DND-41 (cell line): ENCODE data around the gene OR51S1.

Experiments used
- ATAC-seq: fragments of 200-7000 bp; cut with Tn5 transposase; 3 replicates; pipeline ENCODE4 v1.9.1; 2021; ENCODE audit warnings: low read depth; ENCODE audit not compliant: insufficient read depth
- DNase-seq: peaks from one replicate; pipeline ENCODE4 v3.0.0-alpha.2; 2020
- H2AFZ ChIP-seq: 2 replicates; pipeline ENCODE4 v1.6.0; 2012; ENCODE audit warnings: low read depth, low read length
- H3K27ac ChIP-seq: 2 replicates; pipeline ENCODE4 v1.5.1; 2012; ENCODE audit warnings: low read length, inconsistent platforms
- H3K27me3 ChIP-seq: fragments of 200-600 bp; sonication (generic); 2 replicates; pipeline ENCODE4 v1.6.0; 2012; ENCODE audit warnings: low read length, mild to moderate bottlenecking, inconsistent platforms; ENCODE audit not compliant: insufficient read depth, poor library complexity
- H3K36me3 ChIP-seq: 2 replicates; pipeline ENCODE4 v1.5.1; 2012; ENCODE audit warnings: low read length, inconsistent platforms; ENCODE audit not compliant: insufficient read depth
- H3K4me1 ChIP-seq: 2 replicates; pipeline ENCODE4 v1.5.1; 2012; ENCODE audit warnings: mild to moderate bottlenecking, low read length; ENCODE audit not compliant: insufficient read depth
- H3K4me2 ChIP-seq: 2 replicates; pipeline ENCODE4 v1.6.0; 2012; ENCODE audit warnings: mild to moderate bottlenecking, moderate library complexity, low read length, inconsistent platforms; ENCODE audit not compliant: insufficient read depth
- H3K4me3 ChIP-seq, 2 experiments: fragments of 200-600 bp in 1 of 2; shearing (Covaris generic) in 1 of 2; 2 replicates each; pipeline ENCODE4 v1.5.1; 2012 to 2016; ENCODE audit warnings: inconsistent platforms in 2 of 2, low read length in 2 of 2, mild to moderate bottlenecking in 2 of 2, low read depth in 1 of 2, moderate library complexity in 1 of 2
- H3K79me2 ChIP-seq: 2 replicates; pipeline ENCODE4 v1.6.0; 2012; ENCODE audit warnings: low read length, inconsistent platforms; ENCODE audit not compliant: insufficient read depth
- H3K9ac ChIP-seq: 2 replicates; pipeline ENCODE4 v1.6.0; 2012; ENCODE audit warnings: low read depth, mild to moderate bottlenecking, inconsistent platforms, low read length, moderate library complexity
- H3K9me3 ChIP-seq: 2 replicates; pipeline ENCODE4 v1.5.1; 2012; ENCODE audit warnings: low read length, moderate library complexity, mild to moderate bottlenecking, inconsistent platforms; ENCODE audit not compliant: insufficient read depth, severe bottlenecking
- H4K20me1 ChIP-seq: 2 replicates; pipeline ENCODE4 v1.6.0; 2012; ENCODE audit warnings: low read length; ENCODE audit not compliant: insufficient read depth
- EZH2 ChIP-seq: IDR thresholded peaks from 3 replicates; pipeline ENCODE4 v1.6.1; 2012; ENCODE audit warnings: borderline replicate concordance, low read depth, mild to moderate bottlenecking, moderate library complexity, low read length, inconsistent platforms; ENCODE audit not compliant: severe bottlenecking
- TF ChIP-seq, protein P1 (sequence below): IDR thresholded peaks from 2 replicates; pipeline ENCODE4 v1.5.1; 2012; ENCODE audit warnings: borderline replicate concordance, low read length, moderate library complexity, mild to moderate bottlenecking; ENCODE audit not compliant: poor library complexity, severe bottlenecking; ENCODE audit errors: extremely low read depth

Gene OR51S1

GRCh38 chr11:4887591-4887990 lies 38.6 kb upstream of the OR51S1 start:
- no peak overlapping the region for H2AFZ ChIP-seq
- H3K4me3 ChIP-seq, result no peak overlapping the region
- H3K9me3 ChIP-seq, result no peaks in the 10 kb centered on the region
- H3K36me3 ChIP-seq, result no peaks in the 10 kb centered on the region
- no peaks in the 10 kb centered on the region for H4K20me1 ChIP-seq
- ATAC-seq (no peak), DNase-seq (no peak)
- no peak overlapping the region for H3K9ac ChIP-seq
- H3K27ac ChIP-seq, result no peak overlapping the region
- no peaks in the 10 kb centered on the region for H3K79me2 ChIP-seq
- H3K27me3 ChIP-seq, result peaks cover 8% of the 10 kb centered on the region
- TF ChIP-seq, protein P1, sequence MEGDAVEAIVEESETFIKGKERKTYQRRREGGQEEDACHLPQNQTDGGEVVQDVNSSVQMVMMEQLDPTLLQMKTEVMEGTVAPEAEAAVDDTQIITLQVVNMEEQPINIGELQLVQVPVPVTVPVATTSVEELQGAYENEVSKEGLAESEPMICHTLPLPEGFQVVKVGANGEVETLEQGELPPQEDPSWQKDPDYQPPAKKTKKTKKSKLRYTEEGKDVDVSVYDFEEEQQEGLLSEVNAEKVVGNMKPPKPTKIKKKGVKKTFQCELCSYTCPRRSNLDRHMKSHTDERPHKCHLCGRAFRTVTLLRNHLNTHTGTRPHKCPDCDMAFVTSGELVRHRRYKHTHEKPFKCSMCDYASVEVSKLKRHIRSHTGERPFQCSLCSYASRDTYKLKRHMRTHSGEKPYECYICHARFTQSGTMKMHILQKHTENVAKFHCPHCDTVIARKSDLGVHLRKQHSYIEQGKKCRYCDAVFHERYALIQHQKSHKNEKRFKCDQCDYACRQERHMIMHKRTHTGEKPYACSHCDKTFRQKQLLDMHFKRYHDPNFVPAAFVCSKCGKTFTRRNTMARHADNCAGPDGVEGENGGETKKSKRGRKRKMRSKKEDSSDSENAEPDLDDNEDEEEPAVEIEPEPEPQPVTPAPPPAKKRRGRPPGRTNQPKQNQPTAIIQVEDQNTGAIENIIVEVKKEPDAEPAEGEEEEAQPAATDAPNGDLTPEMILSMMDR, result no peak
- no peak for TF ChIP-seq EZH2
- H3K4me1 ChIP-seq, result no peaks in the 10 kb centered on the region
- H3K4me2 ChIP-seq, result no peak overlapping the region

DNA sequence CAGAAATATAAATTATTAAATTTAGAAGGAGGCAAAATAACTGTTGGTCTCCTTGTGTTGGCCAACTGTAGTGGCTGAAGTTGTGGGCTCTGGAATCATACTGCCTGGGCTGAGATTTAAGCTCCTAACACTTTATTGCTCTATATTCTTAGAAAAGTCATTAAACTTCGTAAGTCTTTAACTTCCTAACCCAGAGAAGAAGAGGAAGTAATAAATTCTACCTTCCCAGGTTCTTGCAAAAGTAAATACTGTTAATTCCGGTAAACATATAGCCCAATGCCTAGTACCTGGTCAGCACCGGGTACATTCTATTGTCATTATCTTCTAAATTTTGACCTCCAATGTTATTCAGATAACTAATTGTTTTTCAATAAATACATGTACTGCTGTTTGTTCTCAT lies 37.2 kb upstream of the OR51S1 start:
- no peak overlapping the region for H3K27ac ChIP-seq
- no peak overlapping the region for H3K4me2 ChIP-seq
- H4K20me1 ChIP-seq, result no peaks in the 10 kb centered on the region
- H3K9ac ChIP-seq, result no peak overlapping the region
- no peaks in the 10 kb centered on the region for H3K79me2 ChIP-seq
- H3K4me1 ChIP-seq, result no peaks in the 10 kb centered on the region
- no peaks in the 10 kb centered on the region for H3K36me3 ChIP-seq
- no peaks in the 10 kb centered on the region for H3K9me3 ChIP-seq
- H2AFZ ChIP-seq, result no peak overlapping the region
- H3K4me3 ChIP-seq, result no peak overlapping the region
- ATAC-seq (no peak), DNase-seq (no peak)
- TF ChIP-seq, protein P1, result no peak
- peaks cover 8% of the 10 kb centered on the region for H3K27me3 ChIP-seq

- Histone ChIP-seq H3K9ac (no peak overlapping the region), H3K4me1 (no peaks in the 10 kb centered on the region), H3K79me2 (no peaks in the 10 kb centered on the region), H3K27ac (no peak overlapping the region), H2AFZ (no peak overlapping the region), H3K4me3 (no peak overlapping the region), H3K9me3 (no peaks in the 10 kb centered on the region), H4K20me1 (no peaks in the 10 kb centered on the region), H3K36me3 (no peaks in the 10 kb centered on the region), H3K4me2 (no peak overlapping the region), H3K27me3 (peaks cover 12% of the 10 kb centered on the region)
- DNase-seq (no peak), ATAC-seq (no peak)
- TF ChIP-seq, protein P1, result no peak
- TF ChIP-seq EZH2, result no peak
These were observed 35.4 kb upstream of the OR51S1 start for GRCh38 chr11:4884361-4884760.

DNA sequence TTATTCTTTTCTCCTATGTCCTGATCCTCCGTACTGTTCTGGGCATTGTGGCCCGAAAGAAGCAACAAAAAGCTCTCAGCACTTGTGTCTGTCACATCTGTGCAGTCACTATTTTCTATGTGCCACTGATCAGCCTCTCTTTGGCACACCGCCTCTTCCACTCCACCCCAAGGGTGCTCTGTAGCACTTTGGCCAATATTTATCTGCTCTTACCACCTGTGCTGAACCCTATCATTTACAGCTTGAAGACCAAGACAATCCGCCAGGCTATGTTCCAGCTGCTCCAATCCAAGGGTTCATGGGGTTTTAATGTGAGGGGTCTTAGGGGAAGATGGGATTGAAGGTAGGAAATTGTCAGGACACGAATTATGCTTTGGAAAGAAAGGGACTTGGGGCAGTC lies 33.5 kb upstream of the OR51S1 start:
- H3K36me3 ChIP-seq, result no peaks in the 10 kb centered on the region
- H3K27ac ChIP-seq, result no peak overlapping the region
- no peak overlapping the region for H3K4me2 ChIP-seq
- DNase-seq (no peak), ATAC-seq (no peak)
- peaks cover 4% of the 10 kb centered on the region for H3K27me3 ChIP-seq
- no peaks in the 10 kb centered on the region for H3K4me1 ChIP-seq
- no peak overlapping the region for H3K4me3 ChIP-seq
- H4K20me1 ChIP-seq, result no peaks in the 10 kb centered on the region
- no peak overlapping the region for H3K9ac ChIP-seq
- H2AFZ ChIP-seq, result no peak overlapping the region
- TF ChIP-seq, protein P1, result no peak
- TF ChIP-seq EZH2, result no peak
- no peaks in the 10 kb centered on the region for H3K79me2 ChIP-seq
- H3K9me3 ChIP-seq, result no peaks in the 10 kb centered on the region
